H1 (cell line): ENCODE results near the gene LPAR6. TPM values are rescaled to one million over a fixed set of nuclear protein-coding genes. Genes with fewer than 3 reads are reported as not detected.

ENCODE experiments used
- CTCF ChIA-PET: fragments of 300-600 bp; sonication (Branson Sonifier 250); formaldehyde crosslinking; loops from one replicate; lab custom pipeline; 2021; ENCODE audit not compliant: partially characterized antibody; lab: Charles Lee
- POLR2A ChIA-PET: fragments of 300-600 bp; sonication (Branson Sonifier 250); formaldehyde crosslinking; loops from one replicate; lab custom pipeline; 2021; ENCODE audit warnings: inconsistent platforms; ENCODE audit not compliant: partially characterized antibody; lab: Charles Lee
- DNase-seq, 2 experiments: peaks; one replicate each; pipeline versions ENCODE4 v3.0.0 to v3.0.0-alpha.2; 2010 to 2022; ENCODE audit warnings: low spot score in 2 of 2, low read depth in 1 of 2, mixed read lengths in 1 of 2
- FAIRE-seq: peaks from 2 replicates; lab custom pipeline; 2011; peaks lifted over from hg19 to GRCh38; lab: Jason Lieb, UNC
- H2AFZ ChIP-seq: 2 replicates; pipeline ENCODE4 v1.8.1; 2012; ENCODE audit warnings: low read length, inconsistent platforms
- H2AK5ac ChIP-seq: 2 replicates; pipeline ENCODE4 v1.6.1; 2013; ENCODE audit warnings: low read depth, low read length
- H2BK120ac ChIP-seq: replicated peaks from 2 replicates; pipeline ENCODE3; 2013; ENCODE audit warnings: low read depth, low read length, inconsistent platforms
- H2BK12ac ChIP-seq: 2 replicates; pipeline ENCODE4 v1.6.1; 2013; ENCODE audit warnings: low read depth, low read length
- H2BK15ac ChIP-seq: 2 replicates; pipeline ENCODE4 v1.6.1; 2013; ENCODE audit warnings: low read length
- H2BK20ac ChIP-seq: 2 replicates; pipeline ENCODE4 v1.6.1; 2013; ENCODE audit warnings: low read length
- H2BK5ac ChIP-seq: 2 replicates; pipeline ENCODE4 v1.6.1; 2013; ENCODE audit warnings: low read depth, low read length
- H3K14ac ChIP-seq: 2 replicates; pipeline ENCODE4 v1.6.1; 2013; ENCODE audit warnings: inconsistent platforms; ENCODE audit not compliant: insufficient read length
- H3K18ac ChIP-seq: 2 replicates; pipeline ENCODE4 v1.6.1; 2013; ENCODE audit warnings: low read length; ENCODE audit errors: extremely low read depth
- H3K23ac ChIP-seq: 2 replicates; pipeline ENCODE4 v1.6.1; 2013; ENCODE audit warnings: inconsistent platforms; ENCODE audit not compliant: insufficient read length
- H3K23me2 ChIP-seq: 2 replicates; pipeline ENCODE4 v1.6.1; 2013; ENCODE audit warnings: low read depth, low read length
- H3K27ac ChIP-seq: 2 replicates; pipeline ENCODE4 v1.6.1; 2011; ENCODE audit warnings: low read depth, low read length, inconsistent platforms
- H3K27me3 ChIP-seq, 4 experiments: replicated peaks in 1 of 4; 1 replicate in 1 of 4; 2 replicates in 3 of 4; pipeline versions ENCODE4 v1.6.1 to v1.8.1; 2011 to 2013; ENCODE audit warnings: low read length in 3 of 4, mild to moderate bottlenecking in 3 of 4, inconsistent platforms in 2 of 4, mixed read lengths in 2 of 4, moderate library complexity in 1 of 4; ENCODE audit not compliant: control insufficient read depth in 3 of 4, insufficient read depth in 3 of 4; ENCODE audit errors: extremely low read depth in 1 of 4
- H3K36me3 ChIP-seq, 4 experiments: 2 replicates each; pipeline versions ENCODE4 v1.6.1 to v1.8.1; 2011 to 2013; ENCODE audit warnings: mild to moderate bottlenecking in 4 of 4, low read length in 3 of 4, moderate library complexity in 2 of 4, control low read depth in 1 of 4, inconsistent platforms in 1 of 4; ENCODE audit not compliant: insufficient read depth in 4 of 4, control insufficient read depth in 2 of 4
- H3K4ac ChIP-seq: replicated peaks from 2 replicates; pipeline ENCODE3; 2013; ENCODE audit warnings: low read length, low read depth, mixed read lengths, inconsistent platforms; ENCODE audit not compliant: insufficient read length
- H3K4me1 ChIP-seq, 4 experiments: replicated peaks in 1 of 4; 1 replicate in 1 of 4; 2 replicates in 3 of 4; pipeline versions ENCODE4 v1.6.1 to v1.8.1; 2011 to 2013; ENCODE audit warnings: low read length in 3 of 4, inconsistent platforms in 2 of 4, mixed read lengths in 1 of 4; ENCODE audit not compliant: insufficient read depth in 4 of 4, control insufficient read depth in 3 of 4
- H3K4me2 ChIP-seq, 2 experiments: 2 replicates each; pipeline versions ENCODE4 v1.6.1 to v1.8.1; 2011 to 2013; ENCODE audit warnings: low read depth in 2 of 2, low read length in 2 of 2, control low read depth in 1 of 2, inconsistent platforms in 1 of 2, mild to moderate bottlenecking in 1 of 2; ENCODE audit not compliant: insufficient read depth in 1 of 2
- H3K4me3 ChIP-seq, 4 experiments: fragments of 200-600, 300-600 bp in 1 of 4; sonication (generic), shearing (Covaris generic), sonication (Bioruptor Twin) in 1 of 4; 2 replicates each; pipeline versions ENCODE4 v1.5.1 to v1.8.1; 2011 to 2016; ENCODE audit warnings: low read length in 4 of 4, low read depth in 3 of 4, control low read depth in 2 of 4, inconsistent platforms in 2 of 4, mild to moderate bottlenecking in 2 of 4, mixed read lengths in 1 of 4, moderate library complexity in 1 of 4; ENCODE audit not compliant: insufficient read depth in 2 of 4; ENCODE audit errors: extremely low read depth in 1 of 4
- H3K56ac ChIP-seq: replicated peaks from 2 replicates; pipeline ENCODE3; 2013; ENCODE audit warnings: low read depth, mild to moderate bottlenecking, mixed read lengths, low read length, inconsistent platforms; ENCODE audit not compliant: insufficient read length
- H3K79me1 ChIP-seq: 2 replicates; pipeline ENCODE4 v1.6.1; 2013; ENCODE audit warnings: low read depth, low read length, control low read depth
- H3K79me2 ChIP-seq, 2 experiments: 2 replicates each; pipeline versions ENCODE4 v1.6.1 to v1.8.1; 2012 to 2013; ENCODE audit warnings: low read length in 2 of 2, mild to moderate bottlenecking in 2 of 2, inconsistent platforms in 1 of 2; ENCODE audit not compliant: insufficient read depth in 2 of 2, control insufficient read depth in 1 of 2
- H3K9ac ChIP-seq, 4 experiments: replicated peaks in 1 of 4; 1 replicate in 1 of 4; 2 replicates in 3 of 4; pipeline versions ENCODE4 v1.6.1 to v1.8.1; 2011 to 2013; ENCODE audit warnings: low read depth in 3 of 4, low read length in 3 of 4, control low read depth in 2 of 4, mild to moderate bottlenecking in 2 of 4, moderate library complexity in 2 of 4, inconsistent platforms in 1 of 4; ENCODE audit errors: extremely low read depth in 1 of 4
- H3K9me3 ChIP-seq, 2 experiments: 2 replicates each; pipeline versions ENCODE4 v1.6.1 to v1.8.1; 2012 to 2013; ENCODE audit warnings: mild to moderate bottlenecking in 2 of 2, moderate library complexity in 2 of 2, control low read depth in 1 of 2, inconsistent platforms in 1 of 2, low read depth in 1 of 2, low read length in 1 of 2, mixed read lengths in 1 of 2; ENCODE audit not compliant: insufficient read depth in 2 of 2
- H4K20me1 ChIP-seq, 2 experiments: replicated peaks in 1 of 2; 2 replicates each; pipeline versions ENCODE3 to v1.8.1; 2011 to 2013; ENCODE audit warnings: inconsistent platforms in 2 of 2, low read length in 2 of 2, mild to moderate bottlenecking in 1 of 2; ENCODE audit not compliant: insufficient read depth in 2 of 2, control insufficient read depth in 1 of 2
- H4K5ac ChIP-seq: 2 replicates; pipeline ENCODE4 v1.6.1; 2013; ENCODE audit warnings: low read length, low read depth, mixed read lengths, inconsistent platforms; ENCODE audit not compliant: insufficient read length
- H4K8ac ChIP-seq: 2 replicates; pipeline ENCODE4 v1.8.0; 2013; ENCODE audit warnings: mild to moderate bottlenecking, moderate library complexity, low read length, inconsistent platforms; ENCODE audit not compliant: insufficient read depth; ENCODE audit errors: extremely low read depth
- H4K91ac ChIP-seq: replicated peaks from 2 replicates; pipeline ENCODE3; 2013; ENCODE audit warnings: low read length, mixed read lengths, inconsistent platforms; ENCODE audit not compliant: insufficient read length
- MAFK ChIP-seq: IDR thresholded peaks from 2 replicates; pipeline ENCODE4 v1.6.1; 2012; ENCODE audit warnings: low read depth, mild to moderate bottlenecking, improper control_type of control experiment, low read length
- RBBP5 ChIP-seq: IDR thresholded peaks from 2 replicates; pipeline ENCODE4 v1.7.1; 2012; ENCODE audit warnings: low read depth, mild to moderate bottlenecking, inconsistent platforms, low read length, moderate library complexity, borderline replicate concordance
- WGBS, 2 experiments: shearing (Covaris generic) in 1 of 2; methylation state at CpG; one replicate each; pipeline versions ENCODE4 v1.1.6 to v1.1.7; 2013 to 2015; ENCODE audit warnings: low lambda C conversion rate in 2 of 2, mixed read lengths in 2 of 2, inconsistent platforms in 1 of 2, low coverage in 1 of 2, missing lambda C conversion rate in 1 of 2; ENCODE audit not compliant: insufficient replicate concordance in 2 of 2, insufficient coverage in 1 of 2, insufficient read length in 1 of 2; ENCODE audit errors: extremely low coverage in 1 of 2, missing lambda C conversion rate in 1 of 2; 5-methylcytosine and 5-hydroxymethylcytosine counted together
- polyA plus RNA-seq, 7 experiments: library from polyadenylated mRNA; depleted of rRNA in 3 of 7; stranded (reverse) in 5 of 7; unstranded in 2 of 7; fragments of >200 nt in 5 of 7; fragments of 200-250 nt in 2 of 7; gene quantifications; 1 replicate in 5 of 7; 2 replicates in 1 of 7; 4 replicates in 1 of 7; pipeline versions ENCODE4 v1.2.1 to v1.2.3, GENCODE V29; 2011 to 2013; ENCODE audit warnings: missing spikeins in 2 of 7, mixed read lengths in 2 of 7
- total RNA-seq: library from RNA; stranded (reverse); fragmentation: NEBNext Ultra II Directional; extraction: Animal tissue kit (Norgen Biotek cat#: 25700); gene quantifications from 2 replicates; pipeline ENCODE4 v1.2.1, GENCODE V29; 2021

LPAR6 gene
- total and polyA plus RNA-seq, 2 of the 8 experiments (the other 6 are each of a cell fraction or from before 2014, with no cell fraction given) = 0.50 to 0.97 TPM

DNA sequence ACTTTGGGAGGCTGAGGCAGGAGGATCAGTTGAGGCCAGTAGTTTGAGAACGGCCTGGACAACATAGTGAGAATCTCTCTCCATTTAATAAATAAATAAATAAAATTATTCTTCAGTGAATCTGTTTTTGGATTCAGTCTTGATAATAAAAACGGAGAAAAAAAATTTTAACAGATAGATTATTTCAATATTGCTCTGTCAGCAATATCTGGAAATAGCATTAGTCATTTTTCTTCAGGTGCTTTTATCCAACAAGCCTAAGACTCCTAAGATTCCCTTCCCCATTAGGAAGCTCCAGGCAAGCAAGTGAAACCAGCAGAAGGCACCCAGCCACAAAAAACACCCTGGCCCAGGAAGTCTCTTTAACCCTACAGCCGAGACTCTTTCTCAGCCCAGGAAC is 21.3 kb upstream of the LPAR6 start:
- Histone ChIP-seq H2BK15ac (no peak overlapping the region), H3K36me3 (no peaks in the 10 kb centered on the region), H4K20me1 (no peaks in the 10 kb centered on the region), H3K4me3 (no peak overlapping the region), H3K27ac (no peak overlapping the region), H3K4ac (no peak overlapping the region), H3K23me2 (no peaks in the 10 kb centered on the region), H3K14ac (no peak overlapping the region), H3K4me2 (no peak overlapping the region), H3K79me1 (no peaks in the 10 kb centered on the region), H2BK5ac (no peak overlapping the region), H4K8ac (no peak overlapping the region), H3K27me3 (no peaks in the 10 kb centered on the region), H4K5ac (no peak overlapping the region), H2BK12ac (no peak overlapping the region), H2AFZ (no peak overlapping the region), H2BK20ac (no peak overlapping the region), H4K91ac (no peak overlapping the region), H3K23ac (no peak overlapping the region), H2BK120ac (no peak overlapping the region), H3K18ac (no peak overlapping the region), H3K9me3 (no peaks in the 10 kb centered on the region), H3K9ac (no peak overlapping the region), H3K4me1 (no peaks in the 10 kb centered on the region), H3K56ac (no peak overlapping the region), H3K79me2 (no peaks in the 10 kb centered on the region), H2AK5ac (no peak overlapping the region)
- 89% methylated on average over 3 of the region's 3 CpGs; no CpG with 5 or more reads in 1 of the 2 experiments for WGBS, 2 experiments
- ChIA-PET CTCF (no interaction called here), POLR2A (no interaction called here)
- TF ChIP-seq MAFK (peak; percentile 69; the same call in 1 of the 2 replicates), RBBP5 (no peak)
- DNase-seq (no peak), FAIRE-seq (no peak)
